ENCODE results near the gene RIC8B. TPM values are rescaled to one million over a fixed set of nuclear protein-coding genes. Genes with fewer than 3 reads are reported as not detected.

RIC8B gene
- total RNA-seq, 4 donors from 2014 or later, result 15.1 to 24.9 (median 21.6) TPM

- Histone ChIP-seq H3K36me3 (no peaks in the 10 kb centered on the region), H3K27me3 (no peaks in the 10 kb centered on the region), H3K27ac (no peak overlapping the region), H3K4me1 (no peaks in the 10 kb centered on the region), H3K4me3 (no peak overlapping the region), H3K9me3 (no peaks in the 10 kb centered on the region)
- WGBS, 2 donors, result 82 to 93% methylated on average over 3 of the region's 3 CpGs
- DNase-seq (ENCODE audit: low spot score in 2 of 2), result no peak
- no peak for TF ChIP-seq EP300 (IDR thresholded peaks at IDR 0.05)
- TF ChIP-seq CTCF (IDR thresholded peaks at IDR 0.05), result no peak
- TF ChIP-seq POLR2A (IDR thresholded peaks at IDR 0.05), result no peak
These were observed 24.0 kb upstream of the RIC8B start for GRCh38 chr12:106750524-106750923.

GRCh38 chr12:106753526-106753925, 21.0 kb upstream of the RIC8B start:
- Histone ChIP-seq H3K9me3 (no peaks in the 10 kb centered on the region), H3K27me3 (no peaks in the 10 kb centered on the region), H3K4me3 (no peak overlapping the region), H3K36me3 (no peaks in the 10 kb centered on the region), H3K4me1 (peaks cover 0 to 9% (median 9%) of the 10 kb centered on the region in 4 donors), H3K27ac (no peak overlapping the region)
- DNase-seq (ENCODE audit: low spot score in 2 of 2), result no peak
- WGBS, 2 donors, result 90 to 93% methylated on average over 7 of the region's 7 CpGs
- no peak for TF ChIP-seq EP300 (IDR thresholded peaks at IDR 0.05)
- TF ChIP-seq POLR2A (IDR thresholded peaks at IDR 0.05), result no peak
- TF ChIP-seq CTCF (IDR thresholded peaks at IDR 0.05), result no peak

GRCh38 chr12:106754331-106754730, 20.2 kb upstream of the RIC8B start:
- Histone ChIP-seq H3K4me1 (peaks cover 0 to 17% (median 16%) of the 10 kb centered on the region in 4 donors), H3K27me3 (no peaks in the 10 kb centered on the region), H3K36me3 (no peaks in the 10 kb centered on the region), H3K4me3 (no peak overlapping the region), H3K27ac (no peak overlapping the region), H3K9me3 (no peaks in the 10 kb centered on the region)
- TF ChIP-seq CTCF (IDR thresholded peaks at IDR 0.05) (no peak), POLR2A (IDR thresholded peaks at IDR 0.05) (no peak), EP300 (IDR thresholded peaks at IDR 0.05) (no peak)
- 94 to 100% methylated on average over 1 of the region's 1 CpG for WGBS, 2 donors
- no peak for DNase-seq (ENCODE audit: low spot score in 2 of 2)

GRCh38 chr12:106757623-106758348, 16.7 kb upstream of the RIC8B start:
- H3K4me3 ChIP-seq, result no peak overlapping the region
- H3K9me3 ChIP-seq, result no peaks in the 10 kb centered on the region
- H3K36me3 ChIP-seq, result no peaks in the 10 kb centered on the region
- DNase-seq (ENCODE audit: low spot score in 2 of 2), result peak; percentile 47 to 48
- no peaks in the 10 kb centered on the region for H3K27me3 ChIP-seq
- 41 to 43% methylated on average over 6 of the region's 6 CpGs for WGBS, 2 donors
- TF ChIP-seq EP300 (IDR thresholded peaks at IDR 0.05), result peak in 1 of 2 donors; percentile 87
- TF ChIP-seq POLR2A (IDR thresholded peaks at IDR 0.05), result no peak
- TF ChIP-seq CTCF (IDR thresholded peaks at IDR 0.05), result no peak
- H3K4me1 ChIP-seq, result peaks cover 0 to 36% (median 25%) of the 10 kb centered on the region in 4 donors
- peak overlapping the region; percentile 39 to 81 (median 60) for H3K27ac ChIP-seq

- Histone ChIP-seq H3K27ac (peak overlapping the region; percentile 33 to 81 (median 68)), H3K36me3 (no peaks in the 10 kb centered on the region), H3K9me3 (no peaks in the 10 kb centered on the region), H3K27me3 (no peaks in the 10 kb centered on the region), H3K4me3 (no peak overlapping the region), H3K4me1 (peaks cover 0 to 36% (median 25%) of the 10 kb centered on the region in 4 donors)
- no peak for TF ChIP-seq CTCF (IDR thresholded peaks at IDR 0.05)
- no peak for TF ChIP-seq POLR2A (IDR thresholded peaks at IDR 0.05)
- TF ChIP-seq EP300 (IDR thresholded peaks at IDR 0.05), result no peak
- 64 to 72% methylated on average over 7 of the region's 7 CpGs for WGBS, 2 donors
- DNase-seq (ENCODE audit: low spot score in 2 of 2), result no peak
These were observed 16.0 kb upstream of the RIC8B start for GRCh38 chr12:106758349-106759110.

Data from tibial nerve (tissue), 4 donors.